Measurements from ENCODE around the gene CPLANE2. TPM values are rescaled to one million over a fixed set of nuclear protein-coding genes. Genes with fewer than 3 reads are reported as not detected.
"Not testable (repeated sequence)": the region's sequence is repeated elsewhere in the genome, so short reads cannot be mapped to it uniquely, and the experiment has no call there.

CPLANE2 gene
- total RNA-seq, 2 experiments from 2014 or later, result 11.6 to 15.4 TPM

GRCh38 chr1:16196874-16197273 is 40.1 kb downstream of the CPLANE2 start:
- Histone ChIP-seq H3K4me1 (ENCODE audit: insufficient read depth, low read length, poor library complexity, severe bottlenecking) (no peaks in the 10 kb centered on the region), H3K9me3 (ENCODE audit: low read length) (no peaks in the 10 kb centered on the region), H4K20me1 (ENCODE audit: insufficient read depth, low read length) (no peaks in the 10 kb centered on the region), H3K79me2 (ENCODE audit: insufficient read depth, low read depth, low read length) (no peaks in the 10 kb centered on the region), H3K4me2 (ENCODE audit: low read length) (no peak overlapping the region), H2AFZ (ENCODE audit: low read length) (no peak overlapping the region), H3K9me2 (ENCODE audit: insufficient read depth, low read length) (no peaks in the 10 kb centered on the region), H3K27ac (ENCODE audit: low read depth, low read length, poor library complexity, severe bottlenecking) (no peak overlapping the region), H3K4me3 (ENCODE audit: low read depth, low read length, poor library complexity, severe bottlenecking) (no peak overlapping the region), H3K36me3 (ENCODE audit: insufficient read depth, low read length) (no peaks in the 10 kb centered on the region)
- no peak for DNase-seq (ENCODE audit: low spot score)
- no peak for TF ChIP-seq CTCF (conservative IDR thresholded peaks at IDR 0.05; ENCODE audit: low read length)
- no peak for TF ChIP-seq EZH2phosphoT487 (IDR thresholded peaks at IDR 0.05; ENCODE audit: borderline replicate concordance, low read depth, low read length)
- intact Hi-C loops (cut with micrococcal nuclease; ENCODE audit: unreplicated experiment), result no loop called here
- CTCF ChIA-PET (ENCODE audit: unreplicated experiment), result no interaction called here
- no TSS peak for BruUV-seq (replicated peaks)
- POLR2A ChIA-PET, result no interaction called here

GRCh38 chr1:16196139-16196538 is 40.8 kb downstream of the CPLANE2 start:
- H3K36me3 ChIP-seq (ENCODE audit: insufficient read depth, low read length); DNase-seq (ENCODE audit: low spot score); H3K9me2 ChIP-seq (ENCODE audit: insufficient read depth, low read length); H3K4me2 ChIP-seq (ENCODE audit: low read length); H3K9me3 ChIP-seq (ENCODE audit: low read length); H3K4me1 ChIP-seq (ENCODE audit: insufficient read depth, low read length, poor library complexity, severe bottlenecking); H3K4me3 ChIP-seq (ENCODE audit: low read depth, low read length, poor library complexity, severe bottlenecking); H2AFZ ChIP-seq (ENCODE audit: low read length); CTCF ChIA-PET (ENCODE audit: unreplicated experiment); H4K20me1 ChIP-seq (ENCODE audit: insufficient read depth, low read length); intact Hi-C loops (cut with micrococcal nuclease; ENCODE audit: unreplicated experiment); POLR2A ChIA-PET; H3K27ac ChIP-seq (ENCODE audit: low read depth, low read length, poor library complexity, severe bottlenecking); H3K79me2 ChIP-seq (ENCODE audit: insufficient read depth, low read depth, low read length); BruUV-seq (replicated peaks): not testable (repeated sequence)

- Histone ChIP-seq H3K79me2 (ENCODE audit: insufficient read depth, low read depth, low read length) (no peaks in the 10 kb centered on the region), H2AFZ (ENCODE audit: low read length) (no peak overlapping the region)
These were observed 41.5 kb downstream of the CPLANE2 start for GRCh38 chr1:16195518-16195905.

More at GRCh38 chr1:16195518-16195905, 41.5 kb downstream of the CPLANE2 start:
- Histone ChIP-seq H3K9me3 (ENCODE audit: low read length) (no peaks in the 10 kb centered on the region), H3K4me2 (ENCODE audit: low read length) (no peak overlapping the region), H3K36me3 (ENCODE audit: insufficient read depth, low read length) (no peaks in the 10 kb centered on the region), H4K20me1 (ENCODE audit: insufficient read depth, low read length) (no peaks in the 10 kb centered on the region), H3K9me2 (ENCODE audit: insufficient read depth, low read length) (no peaks in the 10 kb centered on the region), H3K27ac (ENCODE audit: low read depth, low read length, poor library complexity, severe bottlenecking) (no peak overlapping the region), H3K4me3 (ENCODE audit: low read depth, low read length, poor library complexity, severe bottlenecking) (no peak overlapping the region), H3K4me1 (ENCODE audit: insufficient read depth, low read length, poor library complexity, severe bottlenecking) (no peaks in the 10 kb centered on the region)
- no TSS peak for BruUV-seq (replicated peaks)
- POLR2A ChIA-PET, result no interaction called here
- TF ChIP-seq CTCF (conservative IDR thresholded peaks at IDR 0.05; ENCODE audit: low read length) (no peak), EZH2phosphoT487 (IDR thresholded peaks at IDR 0.05; ENCODE audit: borderline replicate concordance, low read depth, low read length) (no peak)
- no peak for DNase-seq (ENCODE audit: low spot score)
- CTCF ChIA-PET (ENCODE audit: unreplicated experiment), result no interaction called here
- intact Hi-C loops (cut with micrococcal nuclease; ENCODE audit: unreplicated experiment), result no loop called here

Measured in OCI-LY7 (cell line).